ENCODE data around the gene ADD1. TPM values are rescaled to one million over a fixed set of nuclear protein-coding genes. Genes with fewer than 3 reads are reported as not detected.

ADD1 gene
- polyA plus RNA-seq, 1 donor (not counting 4 experiments of a cell fraction or from before 2014, with no cell fraction given): 109 TPM

GRCh38 chr4:2832981-2833670 is 10.5 kb upstream of the ADD1 start:
- FAIRE-seq (no peak), DNase-seq (ENCODE audit: low read depth, low spot score) (no peak)
- no peaks in the 10 kb centered on the region for H4K20me1 ChIP-seq (ENCODE audit: control insufficient read depth, extremely low read depth, insufficient read depth, low read length)
- H3K79me2 ChIP-seq (ENCODE audit: control insufficient read depth, insufficient read depth, low read length): no peaks in the 10 kb centered on the region
- H3K9me3 ChIP-seq (ENCODE audit: control insufficient read depth, low read depth, low read length): no peaks in the 10 kb centered on the region
- TF ChIP-seq, protein P1, sequence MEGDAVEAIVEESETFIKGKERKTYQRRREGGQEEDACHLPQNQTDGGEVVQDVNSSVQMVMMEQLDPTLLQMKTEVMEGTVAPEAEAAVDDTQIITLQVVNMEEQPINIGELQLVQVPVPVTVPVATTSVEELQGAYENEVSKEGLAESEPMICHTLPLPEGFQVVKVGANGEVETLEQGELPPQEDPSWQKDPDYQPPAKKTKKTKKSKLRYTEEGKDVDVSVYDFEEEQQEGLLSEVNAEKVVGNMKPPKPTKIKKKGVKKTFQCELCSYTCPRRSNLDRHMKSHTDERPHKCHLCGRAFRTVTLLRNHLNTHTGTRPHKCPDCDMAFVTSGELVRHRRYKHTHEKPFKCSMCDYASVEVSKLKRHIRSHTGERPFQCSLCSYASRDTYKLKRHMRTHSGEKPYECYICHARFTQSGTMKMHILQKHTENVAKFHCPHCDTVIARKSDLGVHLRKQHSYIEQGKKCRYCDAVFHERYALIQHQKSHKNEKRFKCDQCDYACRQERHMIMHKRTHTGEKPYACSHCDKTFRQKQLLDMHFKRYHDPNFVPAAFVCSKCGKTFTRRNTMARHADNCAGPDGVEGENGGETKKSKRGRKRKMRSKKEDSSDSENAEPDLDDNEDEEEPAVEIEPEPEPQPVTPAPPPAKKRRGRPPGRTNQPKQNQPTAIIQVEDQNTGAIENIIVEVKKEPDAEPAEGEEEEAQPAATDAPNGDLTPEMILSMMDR (optimal IDR thresholded peaks at IDR 0.05 in 1 of 3, IDR thresholded peaks at IDR 0.05 in 1 of 3, conservative IDR thresholded peaks at IDR 0.05 in 1 of 3; ENCODE audit: extremely low read depth in 1 of 3, insufficient read depth in 2 of 3, low read length in 3 of 3): no peak
- TF ChIP-seq EZH2 (IDR thresholded peaks at IDR 0.05; ENCODE audit: low read length): no peak
- H3K4me3 ChIP-seq (ENCODE audit: control insufficient read depth in 2 of 3, extremely low read depth in 1 of 3, insufficient read depth in 2 of 3, low read depth in 1 of 3, low read length in 3 of 3): no peak overlapping the region
- H3K27ac ChIP-seq (ENCODE audit: control insufficient read depth, insufficient read depth, low read length): no peak overlapping the region
- no peak overlapping the region for H3K4me2 ChIP-seq (ENCODE audit: control insufficient read depth, extremely low read depth, insufficient read depth, low read depth, low read length)
- dilution Hi-C loops (cut with MboI; ENCODE audit: extremely low pct_ligation_motif_present, low sequenced_read_pairs): no loop called here
- no peaks in the 10 kb centered on the region for H3K27me3 ChIP-seq (ENCODE audit: control insufficient read depth, extremely low read depth, insufficient read depth, low read length)
- H3K36me3 ChIP-seq (ENCODE audit: control insufficient read depth in 2 of 2, extremely low read depth in 1 of 2, insufficient read depth in 2 of 2, low read length in 2 of 2): peaks cover 0 to 21% of the 10 kb centered on the region in 2 experiments
- H3K9me1 ChIP-seq (ENCODE audit: control insufficient read depth, extremely low read depth, insufficient read depth, low read length): no peaks in the 10 kb centered on the region
- no peak overlapping the region for H2AFZ ChIP-seq (ENCODE audit: control insufficient read depth, low read length)
- peaks cover under 1% of the 10 kb centered on the region for H3K4me1 ChIP-seq (ENCODE audit: control insufficient read depth, extremely low read depth, insufficient read depth, low read length)
- H3K9ac ChIP-seq (ENCODE audit: control insufficient read depth, extremely low read depth, insufficient read depth, low read length): no peak overlapping the region

DNA sequence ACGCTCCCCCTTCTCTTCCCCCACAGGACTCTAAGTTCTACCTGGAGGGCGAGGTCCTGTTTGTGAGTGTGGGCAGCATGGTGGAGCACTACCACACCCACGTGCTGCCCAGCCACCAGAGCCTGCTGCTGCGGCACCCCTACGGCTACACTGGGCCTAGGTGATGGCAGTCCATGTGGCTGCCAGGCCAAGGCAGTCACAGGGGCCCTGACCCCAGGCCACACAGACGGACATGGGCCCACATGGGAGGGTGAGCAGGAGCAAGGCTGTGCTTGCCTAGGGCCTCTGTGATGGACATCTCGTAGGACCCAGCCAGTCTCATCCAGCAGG is 10.0 kb upstream of the ADD1 start:
- no peaks in the 10 kb centered on the region for H3K79me2 ChIP-seq (ENCODE audit: control insufficient read depth, insufficient read depth, low read length)
- H3K9ac ChIP-seq (ENCODE audit: control insufficient read depth, extremely low read depth, insufficient read depth, low read length): no peak overlapping the region
- H3K27ac ChIP-seq (ENCODE audit: control insufficient read depth, insufficient read depth, low read length): no peak overlapping the region
- DNase-seq (ENCODE audit: low read depth, low spot score) (no peak), FAIRE-seq (no peak)
- H2AFZ ChIP-seq (ENCODE audit: control insufficient read depth, low read length): no peak overlapping the region
- no peak overlapping the region for H3K4me3 ChIP-seq (ENCODE audit: control insufficient read depth in 2 of 3, extremely low read depth in 1 of 3, insufficient read depth in 2 of 3, low read depth in 1 of 3, low read length in 3 of 3)
- H3K27me3 ChIP-seq (ENCODE audit: control insufficient read depth, extremely low read depth, insufficient read depth, low read length): no peaks in the 10 kb centered on the region
- H3K4me2 ChIP-seq (ENCODE audit: control insufficient read depth, extremely low read depth, insufficient read depth, low read depth, low read length): no peak overlapping the region
- dilution Hi-C loops (cut with MboI; ENCODE audit: extremely low pct_ligation_motif_present, low sequenced_read_pairs): no loop called here
- H3K9me1 ChIP-seq (ENCODE audit: control insufficient read depth, extremely low read depth, insufficient read depth, low read length): no peaks in the 10 kb centered on the region
- peaks cover 4% of the 10 kb centered on the region for H3K4me1 ChIP-seq (ENCODE audit: control insufficient read depth, extremely low read depth, insufficient read depth, low read length)
- no peaks in the 10 kb centered on the region for H3K9me3 ChIP-seq (ENCODE audit: control insufficient read depth, low read depth, low read length)
- H4K20me1 ChIP-seq (ENCODE audit: control insufficient read depth, extremely low read depth, insufficient read depth, low read length): no peaks in the 10 kb centered on the region
- TF ChIP-seq EZH2 (IDR thresholded peaks at IDR 0.05; ENCODE audit: low read length): no peak
- TF ChIP-seq, protein P1 (optimal IDR thresholded peaks at IDR 0.05 in 1 of 3, IDR thresholded peaks at IDR 0.05 in 1 of 3, conservative IDR thresholded peaks at IDR 0.05 in 1 of 3; ENCODE audit: extremely low read depth in 1 of 3, insufficient read depth in 2 of 3, low read length in 3 of 3): no peak
- peaks cover 0 to 19% of the 10 kb centered on the region in 2 experiments for H3K36me3 ChIP-seq (ENCODE audit: control insufficient read depth in 2 of 2, extremely low read depth in 1 of 2, insufficient read depth in 2 of 2, low read length in 2 of 2)
